GM19025 (cell line): ENCODE results near the gene STRC.
"Not testable (repeated sequence)": the region's sequence is repeated elsewhere in the genome, so short reads cannot be mapped to it uniquely, and the experiment has no call there.

Source experiments
- ATAC-seq: cut with Tn5 transposase; IDR thresholded peaks from one replicate; pipeline ENCODE4 v1.9.1; 2021; ENCODE audit warnings: mild to moderate bottlenecking, low read depth, moderate library complexity; ENCODE audit not compliant: unreplicated experiment

Gene STRC

GRCh38 chr15:43618700-43619099 is at the start of gene STRC:
TSS of gene STRC (minus strand) at chr15:43618800. CDS start at chr15:43618722, 78 bp downstream.
- not testable (repeated sequence) for ATAC-seq

- not testable (repeated sequence) for ATAC-seq
Measured at GRCh38 chr15:43666177-43666576, 47.6 kb upstream of the STRC start.

DNA sequence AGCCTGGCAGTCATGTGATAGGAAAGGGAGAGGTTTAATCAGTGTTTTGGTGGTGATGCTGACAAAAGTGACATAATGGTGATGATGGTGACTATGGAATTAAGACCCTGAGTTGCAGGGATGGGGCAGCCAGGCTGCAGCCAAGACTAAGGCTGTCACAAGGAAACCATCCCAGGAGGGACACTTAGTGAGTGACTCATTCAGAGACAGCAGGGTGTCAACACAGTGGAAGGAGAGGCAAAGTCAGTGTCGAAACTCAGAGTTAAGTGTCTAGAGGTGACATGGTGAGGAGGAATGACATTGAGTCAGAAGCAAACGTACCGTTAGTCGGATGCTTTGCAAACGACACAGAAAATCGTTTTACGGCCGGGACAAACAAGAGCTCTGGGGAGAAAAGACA is 44.7 kb upstream of the STRC start:
- not testable (repeated sequence) for ATAC-seq

DNA sequence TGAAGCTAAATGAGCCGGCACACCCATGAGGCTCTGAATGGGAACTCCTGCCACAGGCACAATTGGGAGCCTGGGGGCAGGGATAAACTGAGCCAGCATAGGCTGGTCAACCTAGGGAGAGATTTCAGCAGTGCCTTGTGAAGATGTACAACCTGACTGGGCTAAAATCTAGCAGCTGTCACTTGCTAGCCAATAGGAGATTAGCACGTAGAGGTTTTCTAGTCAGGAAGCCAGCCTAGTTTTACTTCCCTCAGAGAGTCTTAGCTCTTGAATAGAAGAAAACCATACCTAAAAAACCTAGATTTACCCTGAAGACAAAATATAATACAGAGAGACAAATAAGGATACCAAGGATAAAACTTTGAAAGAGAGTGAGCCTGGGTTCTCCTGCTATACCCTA is 43.7 kb upstream of the STRC start:
- ATAC-seq: not testable (repeated sequence)

DNA sequence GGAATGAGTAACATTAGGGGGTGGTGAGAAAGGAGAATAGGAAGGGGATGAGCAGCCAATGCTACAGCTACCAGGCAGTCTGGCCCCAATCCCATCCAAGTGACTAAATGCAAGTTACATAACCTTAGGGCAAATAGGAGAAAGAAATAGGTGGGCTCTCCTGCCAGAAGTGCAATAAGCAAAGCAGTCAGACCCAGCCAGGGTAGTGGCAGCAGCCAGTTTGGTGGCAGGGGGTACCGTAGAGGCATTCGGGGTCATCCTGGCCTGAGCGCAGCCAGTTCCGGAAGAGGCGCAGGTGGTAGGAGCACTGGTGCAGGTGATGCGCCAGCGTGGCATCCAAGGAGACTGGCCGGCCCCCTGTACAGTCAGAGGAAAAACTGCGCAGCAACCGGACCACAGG is 41.1 kb upstream of the STRC start:
- not testable (repeated sequence) for ATAC-seq

DNA sequence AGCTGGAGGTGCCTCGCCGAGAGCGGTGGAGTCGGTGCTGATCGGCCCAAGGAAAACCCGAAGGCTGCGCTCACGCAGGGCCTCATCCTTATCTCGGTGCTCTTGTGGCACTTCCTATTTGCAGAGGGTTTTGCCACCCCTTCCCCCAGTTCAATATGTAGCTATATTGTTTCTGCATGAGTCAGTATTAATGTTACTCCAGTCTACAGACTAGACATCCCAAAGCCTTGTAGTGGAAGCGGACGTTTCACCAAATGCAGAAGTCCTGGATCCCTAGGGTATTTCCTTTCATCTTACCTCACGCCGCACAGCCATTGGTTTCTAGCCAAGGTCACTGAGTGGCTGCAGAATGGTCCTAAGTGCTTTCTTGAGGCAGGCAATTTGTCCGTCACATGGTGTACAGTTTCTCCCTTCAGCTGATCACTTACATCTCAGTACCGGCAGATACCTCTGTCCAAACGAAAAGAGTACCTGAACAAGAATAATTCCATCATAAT is 30.9 kb upstream of the STRC start:
- not testable (repeated sequence) for ATAC-seq

- ATAC-seq: no peak
Measured at GRCh38 chr15:43648649-43649429, 30.2 kb upstream of the STRC start, which contains the start of gene CATSPER2. TSS of gene CATSPER2 (minus strand) at chr15:43648844. CDS start at chr15:43648061, 783 bp downstream.

DNA sequence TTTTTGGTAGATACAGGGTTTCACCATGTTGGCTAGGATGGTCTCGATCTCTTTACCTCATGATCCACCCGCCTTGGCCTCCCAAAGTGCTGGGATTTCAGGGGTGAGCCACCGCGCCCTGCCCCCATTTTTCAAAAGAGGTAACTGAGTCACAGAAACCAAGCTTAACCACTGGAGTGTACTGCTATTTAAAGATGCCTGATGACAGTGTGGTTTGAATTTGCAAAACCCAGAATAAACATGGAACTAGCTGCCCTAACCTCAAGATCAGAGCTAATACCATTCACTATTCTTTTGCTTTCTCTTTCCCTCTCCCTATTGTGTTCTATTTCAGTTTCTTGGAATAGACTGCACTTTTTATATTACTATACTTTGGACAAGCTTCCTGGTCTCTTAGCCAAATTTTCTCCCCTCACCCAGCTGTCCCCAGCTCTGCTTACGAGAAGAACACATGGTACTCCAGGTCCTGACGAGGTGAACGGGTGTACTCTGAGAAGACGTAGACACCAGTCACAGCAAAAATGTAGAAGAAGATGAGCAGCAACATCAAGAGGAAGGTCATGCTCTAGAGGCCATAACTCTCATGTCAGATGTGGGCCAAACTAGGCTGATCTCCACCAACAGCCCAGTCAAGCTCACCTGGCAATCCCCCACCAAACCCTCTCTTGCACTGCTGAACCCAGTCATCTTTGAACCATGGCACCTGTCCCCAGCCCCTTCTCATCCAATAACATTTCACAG is 20.0 kb upstream of the STRC start:
- ATAC-seq: not testable (repeated sequence)

DNA sequence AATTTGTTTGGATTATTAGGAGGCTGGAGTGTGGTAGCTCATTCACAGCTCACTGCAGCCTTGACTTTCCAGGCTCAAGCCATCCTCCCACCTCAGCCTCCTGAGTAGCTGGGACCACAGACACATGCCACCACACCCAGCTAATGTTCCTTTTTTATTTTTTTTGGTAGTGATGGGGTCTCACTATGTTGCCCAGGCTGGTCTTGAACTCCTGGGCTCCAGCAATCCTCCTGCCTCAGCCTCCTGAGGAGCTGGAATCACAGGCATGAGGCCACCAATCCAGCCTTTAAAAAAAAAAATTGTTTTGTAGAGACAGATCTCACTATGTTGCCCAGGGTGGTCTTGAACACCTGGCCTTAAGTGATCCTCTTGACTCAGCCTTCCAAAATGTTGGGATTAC is 8.3 kb upstream of the STRC start:
- not testable (repeated sequence) for ATAC-seq

DNA sequence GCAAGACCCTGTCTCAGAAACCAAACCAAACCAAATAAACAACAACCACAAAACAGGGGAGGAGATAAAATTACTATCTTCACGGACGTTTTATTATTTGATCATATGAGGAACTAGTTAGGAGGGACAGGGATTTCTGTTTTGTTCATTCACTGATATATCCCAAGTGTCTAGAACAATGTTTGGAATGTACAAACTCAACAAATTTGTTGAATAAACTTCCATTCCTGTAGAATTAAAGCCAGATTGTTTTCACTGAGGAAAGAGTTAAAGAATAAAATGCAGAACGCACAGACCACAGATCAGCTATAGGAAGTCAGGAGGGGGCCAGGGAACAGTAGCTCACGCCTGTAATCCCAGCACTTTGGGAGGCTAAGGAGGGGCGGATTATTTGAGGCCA is 6.5 kb upstream of the STRC start:
- ATAC-seq: no peak

GRCh38 chr15:43622068-43622799 is 3.6 kb upstream of the STRC start:
- not testable (repeated sequence) for ATAC-seq

GRCh38 chr15:43617750-43618149 is 850 bp downstream of the STRC start:
- not testable (repeated sequence) for ATAC-seq

DNA sequence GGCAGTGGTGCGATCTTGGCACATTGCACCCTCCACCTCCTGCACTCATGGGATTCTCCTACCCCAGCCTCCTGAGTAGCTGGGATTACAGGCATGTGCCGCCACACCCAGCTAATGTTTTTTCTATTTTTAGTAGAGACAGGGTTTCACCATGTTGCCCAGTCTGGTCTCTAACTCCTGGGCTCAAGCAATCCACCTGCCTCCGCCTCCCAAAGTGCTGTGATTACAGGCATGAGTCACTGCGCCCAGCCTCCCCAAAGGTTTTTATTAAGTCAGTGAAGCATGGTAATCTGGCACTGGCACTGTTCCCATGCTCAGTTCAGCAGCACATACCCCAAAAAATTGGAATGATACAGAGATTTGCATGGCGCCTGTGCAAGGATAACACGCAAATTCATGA is 16.4 kb downstream of the STRC start:
- not testable (repeated sequence) for ATAC-seq

- not testable (repeated sequence) for ATAC-seq
Measured at GRCh38 chr15:43600200-43600599, 18.4 kb downstream of the STRC start.

GRCh38 chr15:43599131-43599530 is 19.5 kb downstream of the STRC start:
- ATAC-seq: not testable (repeated sequence)

GRCh38 chr15:43593328-43594190 is 25.0 kb downstream of the STRC start, which contains the start of gene CKMT1B:
TSS of gene CKMT1B (plus strand) at chr15:43594027. CDS start at chr15:43594219, 192 bp downstream.
- not testable (repeated sequence) for ATAC-seq

- not testable (repeated sequence) for ATAC-seq
Measured at GRCh38 chr15:43592841-43593240, 25.8 kb downstream of the STRC start.

DNA sequence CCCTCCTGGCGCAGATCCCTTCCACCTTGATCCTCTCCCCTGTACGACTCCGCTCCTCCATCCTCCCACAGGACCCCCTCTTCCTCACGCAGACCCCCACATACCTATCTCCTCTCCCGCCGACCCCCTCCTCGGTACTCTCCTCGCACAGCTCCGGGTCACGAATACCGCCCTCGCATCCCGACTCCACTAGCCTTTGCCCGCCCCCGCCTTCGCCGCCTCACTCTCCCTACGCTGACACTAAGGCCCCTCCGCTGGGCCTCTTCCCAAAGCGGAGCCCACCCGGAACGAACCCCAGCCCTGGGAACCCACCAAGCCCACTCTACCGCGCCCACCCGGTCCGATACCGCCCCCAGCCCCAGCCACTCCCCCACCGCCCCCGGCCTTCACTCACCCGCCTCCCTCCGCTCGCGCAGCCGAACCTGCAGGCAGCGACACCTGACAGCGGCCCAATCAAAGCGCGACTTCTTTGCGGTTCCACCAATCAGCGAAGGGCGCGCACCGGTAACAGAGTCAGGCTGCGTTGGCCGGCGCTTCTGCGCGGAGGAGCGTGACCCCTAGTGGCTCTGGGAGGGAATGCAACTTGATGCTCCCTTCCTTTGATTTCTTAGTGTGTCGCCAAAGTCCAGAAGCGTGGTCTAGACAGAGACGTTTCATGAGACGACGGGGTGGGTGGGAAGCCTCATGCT is 28.7 kb downstream of the STRC start, which contains the start of gene PPIP5K1:
Gene PPIP5K1, minus strand, starts transcription at position 431 of the 689 bp plus-strand sequence. CDS start 5,704 bp downstream, outside the sequence.
- ATAC-seq: peak; percentile 98

DNA sequence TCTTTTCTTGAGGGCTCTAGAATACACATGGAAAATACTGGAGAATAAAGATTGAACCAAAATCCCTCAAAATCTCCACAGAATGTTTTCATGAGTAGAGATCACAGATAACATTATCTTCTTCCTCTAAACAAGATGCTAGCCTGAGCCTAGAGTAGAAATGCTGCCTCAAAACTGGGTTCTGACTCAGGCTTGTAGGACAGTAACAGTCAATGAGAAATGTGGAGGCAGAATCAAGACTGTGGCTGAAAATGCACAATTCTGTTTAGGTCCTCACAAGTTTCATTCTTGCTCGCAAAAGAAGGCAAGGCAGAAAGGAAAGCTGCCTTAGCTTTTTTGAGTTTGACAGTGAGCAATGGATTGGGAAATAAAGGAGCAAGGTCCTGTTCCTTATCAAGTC is 44.0 kb downstream of the STRC start:
- not testable (repeated sequence) for ATAC-seq
